GM18519 (cell line): ENCODE results near the gene MIB2.

Experiments
- ATAC-seq: cut with Tn5 transposase; IDR thresholded peaks from one replicate; pipeline ENCODE4 v1.9.1; 2021; ENCODE audit warnings: mild to moderate bottlenecking, moderate library complexity; ENCODE audit not compliant: unreplicated experiment, low FRiP score

Gene MIB2

DNA sequence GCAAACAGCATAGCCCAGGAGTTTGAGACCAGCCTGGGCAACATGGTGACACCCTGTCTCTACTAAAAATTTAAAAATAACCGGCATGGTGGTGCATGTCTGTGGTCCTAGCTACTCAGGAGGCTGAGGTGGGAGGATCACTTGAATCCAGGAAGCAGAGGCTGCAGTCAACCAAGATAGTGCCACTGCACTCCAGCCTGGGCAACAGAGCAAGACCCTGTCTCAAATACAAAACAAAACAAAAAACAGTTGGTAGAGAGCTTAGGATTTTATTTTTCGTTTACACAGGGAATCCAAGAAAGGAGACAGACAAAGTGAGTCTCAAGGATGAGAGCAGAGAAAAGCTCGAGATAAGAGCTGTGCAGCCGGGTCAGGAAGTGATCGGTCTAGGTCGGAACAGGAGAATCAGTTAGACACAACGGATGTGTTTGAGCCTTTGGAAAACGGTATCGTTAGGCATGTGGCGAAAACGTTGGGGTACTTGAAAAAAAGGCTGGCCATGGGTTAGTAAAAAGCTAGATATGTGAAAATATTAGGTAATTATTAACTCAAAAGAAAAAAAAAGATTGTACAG, 1.7 kb upstream of the MIB2 start:
- ATAC-seq: no peak

DNA sequence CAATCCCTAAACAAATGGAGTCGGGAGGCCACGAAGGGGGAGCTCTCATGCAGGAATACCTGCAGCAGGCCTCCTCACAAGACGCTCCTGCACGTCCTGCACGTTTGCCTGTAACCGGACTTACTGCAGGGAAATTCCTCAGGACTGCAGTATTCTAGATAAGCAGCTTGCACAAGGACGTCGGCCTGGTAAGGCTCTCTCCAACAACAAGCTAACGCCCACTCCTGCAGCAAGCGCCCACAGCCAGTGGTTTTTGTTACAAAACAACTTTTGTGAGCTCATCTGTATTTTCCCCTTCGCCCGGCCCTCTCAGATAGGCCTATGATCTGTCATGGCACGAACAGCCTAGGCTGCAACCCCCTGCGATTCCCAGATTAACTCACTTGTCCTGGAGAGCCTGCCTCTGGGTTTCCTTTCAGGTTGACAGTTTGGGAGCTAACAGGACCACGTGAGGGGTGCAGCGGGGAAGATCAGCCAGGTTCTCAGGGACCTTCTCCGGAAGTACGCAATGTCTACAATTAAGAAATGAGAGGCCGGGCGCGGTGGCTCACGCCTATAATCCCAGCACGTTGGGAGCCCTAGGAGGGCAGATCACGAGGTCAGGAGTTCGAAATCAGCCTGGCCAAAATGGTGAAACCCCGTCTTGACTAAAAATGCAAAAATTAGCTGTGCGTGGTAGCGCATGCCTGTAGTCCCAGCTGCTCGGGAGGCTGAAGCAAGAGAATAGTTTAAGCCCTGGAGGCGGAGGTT, 921 bp upstream of the MIB2 start:
- no peak for ATAC-seq

DNA sequence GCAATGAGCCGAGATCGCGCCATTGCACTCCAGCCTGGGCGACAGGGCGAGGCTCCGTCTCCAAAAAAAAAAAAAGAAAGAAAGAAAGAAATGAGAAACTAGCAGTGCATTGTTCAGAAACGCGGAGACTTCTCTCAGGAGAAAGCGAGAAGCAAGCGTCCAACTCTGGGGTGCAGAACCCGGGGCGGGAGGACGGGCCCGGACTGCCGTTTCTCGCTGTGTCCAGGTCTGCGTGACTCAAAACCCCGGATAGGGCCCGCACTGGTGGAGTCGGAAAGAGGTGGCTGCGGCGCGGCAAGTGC, 395 bp upstream of the MIB2 start:
- no peak for ATAC-seq

DNA sequence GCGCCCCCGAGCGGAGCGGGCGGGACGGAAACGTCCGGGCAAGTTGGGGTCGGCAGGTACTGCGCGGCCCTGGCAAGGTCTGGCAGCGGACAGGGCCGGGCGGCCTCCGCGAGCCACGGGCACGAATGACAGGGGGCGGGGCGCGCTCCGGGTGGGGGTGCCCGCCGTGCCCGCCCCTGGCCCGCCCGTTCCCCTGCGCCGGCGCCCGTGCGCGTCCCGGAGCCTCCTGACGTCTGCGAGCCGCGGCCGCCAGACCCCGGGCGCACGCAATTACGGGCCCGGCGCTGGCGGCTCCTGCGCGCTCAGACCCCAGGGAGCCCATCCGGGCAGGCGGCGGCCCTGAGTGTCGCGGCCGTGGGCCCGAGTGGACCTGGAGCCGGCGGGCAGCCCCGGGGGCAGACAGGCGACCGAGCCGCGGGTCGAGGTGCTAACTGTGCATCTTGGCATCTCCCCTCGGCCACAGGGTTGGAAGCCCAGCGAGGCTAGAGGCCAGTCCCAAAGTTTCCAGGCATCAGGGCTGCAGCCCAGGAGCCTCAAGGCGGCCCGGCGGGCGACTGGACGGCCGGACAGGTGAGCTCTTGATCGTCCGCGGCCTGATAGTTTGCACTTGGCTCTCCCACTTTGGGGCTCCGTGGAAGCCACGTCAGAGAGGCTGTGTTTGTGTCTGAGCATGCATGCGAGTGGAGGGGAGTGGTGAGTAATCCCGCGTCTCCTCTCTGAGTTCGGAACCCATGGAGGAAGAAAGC, 918 bp downstream of the MIB2 start:
- ATAC-seq: peak; percentile 23

GRCh38 chr1:1616838-1617237, 1.5 kb downstream of the MIB2 start:
- no peak for ATAC-seq

- ATAC-seq: no peak
Observed at GRCh38 chr1:1617516-1617915, 2.2 kb downstream of the MIB2 start.

GRCh38 chr1:1617925-1618324, 2.6 kb downstream of the MIB2 start:
- ATAC-seq: no peak

- ATAC-seq: no peak
Observed at GRCh38 chr1:1618396-1619068, 3.2 kb downstream of the MIB2 start.

DNA sequence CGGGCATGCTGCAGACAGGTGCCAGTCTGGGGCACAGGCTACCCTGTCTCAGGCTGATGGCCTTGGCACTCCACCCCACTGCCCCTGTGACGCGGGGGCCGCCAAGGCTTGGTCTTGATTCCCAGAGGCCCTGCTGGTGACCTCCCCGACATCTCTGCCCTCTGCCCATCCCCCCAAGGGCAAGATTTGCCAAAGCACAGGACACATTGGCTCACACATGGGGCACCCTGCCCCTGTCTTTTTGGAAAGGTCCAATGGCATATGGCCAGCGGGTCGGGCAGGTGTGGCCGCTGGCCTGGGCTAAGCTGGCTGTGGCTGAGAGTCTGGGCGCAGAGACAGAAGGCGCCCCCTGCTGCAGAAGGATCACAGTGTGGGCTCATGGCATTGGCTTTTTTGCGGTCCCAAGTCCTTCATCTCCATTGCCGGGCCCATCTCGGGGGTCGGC, 4.6 kb downstream of the MIB2 start:
- no peak for ATAC-seq

GRCh38 chr1:1620433-1621139, 5.3 kb downstream of the MIB2 start:
- ATAC-seq: no peak

- no peak for ATAC-seq
Observed at GRCh38 chr1:1621173-1622009, 6.1 kb downstream of the MIB2 start.

DNA sequence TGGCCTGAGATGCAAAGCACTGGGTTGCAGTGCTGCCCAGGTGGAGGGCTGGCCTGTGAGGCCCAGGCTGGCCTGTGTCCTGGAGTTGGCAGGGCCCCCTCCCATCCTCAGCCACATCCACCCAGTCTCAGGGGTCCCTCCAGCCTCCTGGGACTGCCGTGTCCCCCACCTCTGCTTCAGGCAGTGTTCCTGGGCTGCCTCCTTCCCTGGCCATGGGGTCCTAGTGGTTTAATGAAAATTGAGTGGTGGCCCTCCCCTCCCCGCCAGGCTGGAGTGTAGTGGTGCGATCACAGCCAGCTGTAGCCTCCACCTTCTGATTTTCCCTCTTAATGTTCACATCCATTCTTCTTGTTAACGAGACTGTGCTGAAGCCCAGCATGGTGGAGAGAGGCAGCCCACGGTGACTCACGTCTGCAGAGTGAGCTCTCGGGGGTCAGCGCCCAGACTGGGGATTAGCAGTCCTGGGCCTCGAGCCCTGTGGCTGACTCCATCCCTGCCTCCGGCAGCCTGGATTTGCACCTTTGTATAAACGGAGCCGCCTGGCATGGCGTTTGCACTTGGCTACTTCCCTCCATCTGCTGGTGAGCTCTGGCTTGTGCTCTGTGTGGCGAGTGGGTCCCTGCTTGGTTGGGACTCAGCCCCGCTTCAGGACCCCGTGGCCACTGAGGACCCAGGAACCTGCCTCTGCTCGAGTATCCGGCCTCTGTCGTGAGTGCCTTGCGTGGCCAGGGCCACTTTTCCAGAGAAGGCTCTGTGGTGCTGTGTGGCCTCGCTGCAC, 6.9 kb downstream of the MIB2 start:
- ATAC-seq: no peak

GRCh38 chr1:1622788-1623094, 7.4 kb downstream of the MIB2 start:
- ATAC-seq: no peak

DNA sequence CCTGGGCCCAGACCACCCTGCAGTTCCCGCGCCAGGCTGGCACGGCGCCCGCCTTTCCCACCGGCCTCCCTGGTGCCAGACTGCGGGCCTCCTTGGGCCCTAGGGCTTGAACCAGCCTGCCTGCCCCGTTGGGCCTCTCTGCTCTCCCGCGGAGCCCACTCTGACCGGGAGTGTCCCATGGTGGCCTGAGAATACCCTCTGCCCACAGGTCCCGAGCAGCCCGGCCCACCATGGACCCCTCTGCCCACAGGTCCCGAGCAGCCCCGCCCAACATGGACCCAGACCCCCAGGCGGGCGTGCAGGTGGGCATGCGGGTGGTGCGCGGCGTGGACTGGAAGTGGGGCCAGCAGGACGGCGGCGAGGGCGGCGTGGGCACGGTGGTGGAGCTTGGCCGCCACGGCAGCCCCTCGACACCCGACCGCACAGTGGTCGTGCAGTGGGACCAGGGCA, 7.9 kb downstream of the MIB2 start:
- ATAC-seq: no peak

- no peak for ATAC-seq
Observed at GRCh38 chr1:1623631-1624442, 8.5 kb downstream of the MIB2 start.

DNA sequence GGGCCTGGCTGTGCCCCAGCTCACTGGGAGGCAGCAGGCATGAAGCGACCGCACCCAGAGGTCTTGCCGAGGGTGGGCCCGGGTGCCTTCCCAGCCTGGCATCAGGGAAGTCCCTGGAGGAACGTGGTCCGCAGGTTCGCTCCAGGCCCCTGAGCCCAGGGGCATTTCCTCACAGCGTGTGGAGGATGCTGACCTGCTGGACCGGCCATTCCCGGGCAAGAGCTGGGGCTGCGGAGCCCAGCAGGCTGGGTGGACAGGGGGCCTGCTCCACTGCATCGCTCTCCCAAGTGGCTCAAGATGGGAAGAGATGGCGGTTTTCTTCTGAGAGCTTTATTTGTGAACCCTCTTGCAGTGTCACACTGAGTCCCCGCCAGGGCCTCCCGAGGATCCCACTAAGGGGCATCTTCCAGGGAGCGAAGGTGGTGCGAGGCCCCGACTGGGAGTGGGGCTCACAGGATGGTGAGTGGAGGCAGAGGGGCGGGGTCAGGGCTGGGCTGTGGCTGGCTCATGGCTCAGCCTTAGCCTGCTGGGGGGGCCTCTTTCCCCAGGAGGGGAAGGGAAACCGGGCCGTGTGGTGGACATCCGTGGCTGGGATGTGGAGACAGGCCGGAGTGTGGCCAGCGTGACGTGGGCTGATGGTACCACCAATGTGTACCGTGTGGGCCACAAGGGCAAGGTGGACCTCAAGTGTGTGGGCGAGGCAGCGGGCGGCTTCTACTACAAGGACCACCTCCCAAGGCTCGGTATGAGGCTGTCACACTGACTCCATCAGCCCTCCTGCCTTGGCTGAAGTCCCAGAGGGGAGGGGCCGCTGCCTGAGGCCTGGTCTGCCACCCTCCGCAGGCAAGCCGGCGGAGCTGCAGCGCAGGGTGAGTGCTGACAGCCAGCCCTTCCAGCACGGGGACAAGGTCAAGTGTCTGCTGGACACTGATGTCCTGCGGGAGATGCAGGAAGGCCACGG, 9.4 kb downstream of the MIB2 start:
- ATAC-seq: no peak

DNA sequence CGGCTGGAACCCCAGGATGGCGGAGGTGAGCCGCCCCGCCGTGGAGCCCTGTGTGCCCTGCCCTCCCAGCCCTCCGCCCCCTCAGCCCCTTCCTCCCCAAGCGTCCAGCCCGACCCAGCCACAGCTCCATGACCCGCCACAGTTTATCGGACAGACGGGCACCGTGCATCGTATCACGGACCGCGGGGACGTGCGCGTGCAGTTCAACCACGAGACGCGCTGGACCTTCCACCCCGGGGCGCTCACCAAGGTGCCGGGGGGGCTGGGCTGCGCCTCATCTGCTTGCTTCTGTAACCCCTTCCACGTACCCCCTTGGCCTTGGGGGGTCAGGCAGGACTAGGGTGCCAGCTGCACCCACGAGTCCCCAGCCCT, 10.1 kb downstream of the MIB2 start:
- ATAC-seq: no peak
